Measurements from ENCODE around the gene SC5D.

DNA sequence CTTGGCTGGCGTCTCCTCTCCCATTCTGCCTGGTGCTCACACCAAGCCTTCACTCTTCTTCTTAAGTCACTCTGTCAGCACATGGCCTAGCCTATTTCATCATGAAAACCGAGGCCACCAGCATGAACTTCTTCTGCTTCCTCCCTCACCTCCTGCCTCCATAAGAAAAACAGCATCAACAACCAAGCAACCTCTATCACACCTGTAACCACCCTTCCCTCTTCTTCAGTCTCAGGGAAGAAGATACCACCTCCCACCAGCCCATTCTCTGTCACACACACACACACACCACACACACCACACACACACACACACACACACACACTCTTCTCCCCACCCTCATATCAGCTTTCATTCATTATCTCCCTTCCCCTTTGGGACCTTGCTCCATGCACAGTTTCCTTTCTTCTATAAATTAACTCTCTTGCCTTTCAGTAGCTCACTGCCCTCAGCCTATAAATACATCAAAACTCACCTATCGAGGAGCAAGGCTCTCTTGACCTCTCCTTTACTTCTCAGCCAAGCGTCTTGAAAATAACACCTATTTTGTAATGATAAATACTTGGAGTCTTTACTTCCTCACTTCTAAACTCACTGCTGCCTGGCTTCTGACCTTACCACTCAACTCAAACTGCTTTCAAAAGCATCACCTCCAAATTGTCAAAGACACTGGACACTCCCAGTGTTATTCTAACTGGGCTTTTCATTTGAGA is 36.6 kb downstream of the SC5D start:
- TF ChIP-seq CTCF (IDR thresholded peaks at IDR 0.05) (no peak), POLR2A (IDR thresholded peaks at IDR 0.05) (no peak), POLR2AphosphoS5 (IDR thresholded peaks at IDR 0.05) (no peak)
